Upper lobe of right lung (tissue), 1 donor: Measurements from ENCODE around the gene DCAF12L1. TPM values are rescaled to one million over a fixed set of nuclear protein-coding genes. Genes with fewer than 3 reads are reported as not detected.

Source experiments
- ATAC-seq: fragments of 200-7000 bp; cut with Tn5 transposase; one replicate; pipeline ENCODE4 v1.9.1; 2020; ENCODE audit warnings: mild to moderate bottlenecking, moderate library complexity
- DNase-seq: peaks from one replicate; pipeline ENCODE4 v3.0.0-alpha.2; 2020
- H3K27ac ChIP-seq: fragments of 200-600 bp; one replicate; pipeline ENCODE4 v1.8.0; 2022
- H3K27me3 ChIP-seq: fragments of 200-600 bp; one replicate; pipeline ENCODE4 v1.8.0; 2022; ENCODE audit warnings: mild to moderate bottlenecking
- H3K36me3 ChIP-seq: fragments of 200-600 bp; one replicate; pipeline ENCODE4 v1.8.0; 2022
- H3K4me1 ChIP-seq: fragments of 200-600 bp; one replicate; pipeline ENCODE4 v1.8.0; 2022
- H3K4me3 ChIP-seq: fragments of 200-600 bp; one replicate; pipeline ENCODE4 v1.8.0; 2022; ENCODE audit warnings: mild to moderate bottlenecking
- H3K9me3 ChIP-seq: fragments of 200-600 bp; one replicate; pipeline ENCODE4 v1.8.0; 2022
- intact Hi-C: fragments of 100-400 bp; cut with DNase I; formaldehyde crosslinking; loops from one replicate; pipeline ENCODE4 v1.11.0; 2022
- long read RNA-seq: library from polyadenylated mRNA; unstranded; transcript quantifications from one replicate; pipeline ENCODE4 v2.0.0, GENCODE V29; 2021
- total RNA-seq: library from RNA; stranded (reverse); fragmentation: NEBNext Ultra II Directional; extraction: Animal tissue kit (Norgen Biotek cat#: 25700); gene quantifications from one replicate; pipeline ENCODE4 v1.2.1, GENCODE V29; 2021
- TF ChIP-seq, protein P1 (sequence below): fragments of 200-600 bp; IDR thresholded peaks from one replicate; pipeline ENCODE4 v1.8.0; 2022; ENCODE audit warnings: antibody characterized with exemption
- donor health status: DM: no; HTN: yes; CAD: no; lungs with severe emphysema.

Gene DCAF12L1
- not detected for total RNA-seq
- long read RNA-seq: 0 reads

DNA sequence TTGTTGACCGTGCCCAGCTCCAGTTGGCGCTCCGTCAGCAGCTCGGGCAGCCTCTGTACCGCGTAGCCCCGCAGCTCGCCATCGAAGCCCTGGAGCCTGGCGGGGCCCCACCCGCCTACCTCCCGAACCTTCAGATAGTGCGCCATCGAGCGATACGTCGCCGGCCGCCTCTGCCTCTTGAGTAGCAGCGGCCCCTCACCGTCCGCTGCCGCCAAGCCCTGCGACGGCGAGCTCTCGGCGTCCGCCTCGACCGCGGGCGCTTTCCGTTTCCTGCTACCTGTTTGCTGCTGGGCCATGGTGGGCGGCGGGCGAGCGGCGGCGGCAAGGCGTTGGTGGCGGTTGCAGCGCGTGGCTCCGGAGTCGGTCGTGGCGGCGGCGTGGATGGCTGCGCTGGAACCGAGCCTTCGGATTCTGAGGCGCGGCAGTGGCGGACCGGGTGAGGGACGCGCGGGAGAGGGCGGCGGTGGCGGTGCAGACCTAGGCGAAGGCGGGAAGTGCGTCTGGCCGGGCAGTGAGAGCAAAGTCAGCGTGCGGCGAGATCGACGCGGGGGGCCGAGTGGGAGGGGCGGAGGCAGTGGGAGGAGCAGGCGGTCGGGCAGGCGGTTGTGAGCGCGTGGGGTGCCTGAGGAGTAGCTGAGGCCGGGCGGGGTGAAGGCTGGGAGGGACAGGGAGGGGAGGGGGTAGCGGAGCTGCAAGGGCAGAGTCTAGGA lies at the start of gene DCAF12L1:
TSS of gene DCAF12L1 (minus strand) at position 502 of the 710 bp plus-strand sequence. CDS start at position 296, 206 bp downstream.
- Histone ChIP-seq H3K27me3 (no peaks in the 10 kb centered on the region), H3K4me1 (no peaks in the 10 kb centered on the region), H3K9me3 (no peaks in the 10 kb centered on the region), H3K27ac (no peak within 1 kb of the TSS), H3K36me3 (no peaks in the 10 kb centered on the region), H3K4me3 (no peak within 1 kb of the TSS)
- TF ChIP-seq, protein P1, sequence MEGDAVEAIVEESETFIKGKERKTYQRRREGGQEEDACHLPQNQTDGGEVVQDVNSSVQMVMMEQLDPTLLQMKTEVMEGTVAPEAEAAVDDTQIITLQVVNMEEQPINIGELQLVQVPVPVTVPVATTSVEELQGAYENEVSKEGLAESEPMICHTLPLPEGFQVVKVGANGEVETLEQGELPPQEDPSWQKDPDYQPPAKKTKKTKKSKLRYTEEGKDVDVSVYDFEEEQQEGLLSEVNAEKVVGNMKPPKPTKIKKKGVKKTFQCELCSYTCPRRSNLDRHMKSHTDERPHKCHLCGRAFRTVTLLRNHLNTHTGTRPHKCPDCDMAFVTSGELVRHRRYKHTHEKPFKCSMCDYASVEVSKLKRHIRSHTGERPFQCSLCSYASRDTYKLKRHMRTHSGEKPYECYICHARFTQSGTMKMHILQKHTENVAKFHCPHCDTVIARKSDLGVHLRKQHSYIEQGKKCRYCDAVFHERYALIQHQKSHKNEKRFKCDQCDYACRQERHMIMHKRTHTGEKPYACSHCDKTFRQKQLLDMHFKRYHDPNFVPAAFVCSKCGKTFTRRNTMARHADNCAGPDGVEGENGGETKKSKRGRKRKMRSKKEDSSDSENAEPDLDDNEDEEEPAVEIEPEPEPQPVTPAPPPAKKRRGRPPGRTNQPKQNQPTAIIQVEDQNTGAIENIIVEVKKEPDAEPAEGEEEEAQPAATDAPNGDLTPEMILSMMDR: no peak
- DNase-seq (no peak), ATAC-seq (no peak)
- intact Hi-C loops: no loop called here

DNA sequence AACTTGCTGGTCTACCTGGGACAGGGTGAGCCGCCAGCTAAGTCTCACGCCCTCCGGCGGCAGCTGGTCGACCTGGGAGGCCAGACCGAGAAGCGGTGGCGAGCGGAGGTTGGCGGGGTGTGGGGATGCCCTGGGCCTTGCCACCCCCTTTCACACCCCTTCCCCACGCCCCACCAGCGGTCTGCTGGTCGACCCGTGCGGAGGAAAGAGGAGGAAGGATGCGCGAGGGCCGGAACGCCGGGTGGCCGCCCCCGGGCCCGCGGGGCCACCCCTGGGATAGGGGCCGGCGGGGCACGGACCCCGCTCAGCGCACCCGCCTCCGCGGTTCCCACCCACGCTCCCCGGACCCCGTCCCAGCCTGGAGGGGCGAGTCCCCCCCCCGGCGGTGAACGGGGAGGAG lies 28.3 kb upstream of the DCAF12L1 start:
- no peaks in the 10 kb centered on the region for H3K4me1 ChIP-seq
- H3K9me3 ChIP-seq: no peaks in the 10 kb centered on the region
- ATAC-seq (no peak), DNase-seq (no peak)
- H3K4me3 ChIP-seq: no peak overlapping the region
- TF ChIP-seq, protein P1: no peak
- intact Hi-C loops: no loop called here
- H3K36me3 ChIP-seq: no peaks in the 10 kb centered on the region
- H3K27ac ChIP-seq: no peak overlapping the region
- no peaks in the 10 kb centered on the region for H3K27me3 ChIP-seq

DNA sequence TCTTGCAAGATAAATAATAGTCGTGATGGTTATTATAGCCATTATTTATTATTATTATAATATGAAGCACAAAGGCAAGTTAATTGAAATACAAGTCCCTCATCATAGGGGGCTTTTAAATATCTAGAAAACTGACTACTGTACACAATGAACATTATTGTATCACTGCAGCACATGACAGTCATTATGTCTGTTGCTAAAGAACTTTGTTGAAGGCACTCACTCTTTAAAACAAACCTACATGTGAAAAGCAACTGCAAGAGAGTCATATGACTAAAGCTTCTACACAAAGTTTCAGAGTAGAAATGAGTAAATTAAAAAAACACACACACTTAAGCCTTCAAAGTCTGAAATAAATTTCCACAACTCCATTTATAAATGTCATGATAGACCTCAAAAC lies 23.3 kb upstream of the DCAF12L1 start:
- Histone ChIP-seq H3K36me3 (no peaks in the 10 kb centered on the region), H3K4me3 (no peak overlapping the region), H3K9me3 (no peaks in the 10 kb centered on the region), H3K27ac (no peak overlapping the region), H3K4me1 (no peaks in the 10 kb centered on the region), H3K27me3 (no peaks in the 10 kb centered on the region)
- ATAC-seq (no peak), DNase-seq (no peak)
- TF ChIP-seq, protein P1: no peak
- intact Hi-C loops: no loop called here

DNA sequence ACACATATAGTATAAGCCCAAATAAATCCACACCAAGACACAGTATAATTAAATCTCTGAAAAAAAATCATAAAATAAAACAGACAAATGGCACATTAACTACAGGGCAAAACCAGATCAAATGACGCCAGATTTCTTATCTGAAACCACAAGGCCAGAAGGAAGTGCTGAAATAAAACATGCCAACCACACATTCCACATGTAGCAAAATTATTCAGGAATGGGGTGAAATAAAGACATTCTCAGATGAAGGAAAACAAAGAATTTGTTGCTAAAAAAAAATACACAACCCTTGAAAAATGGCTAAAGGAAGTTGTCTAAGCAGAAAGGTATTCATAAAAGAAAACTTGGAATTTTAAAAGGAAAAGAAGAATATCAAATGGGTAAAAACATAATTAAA lies 4.5 kb upstream of the DCAF12L1 start:
- Histone ChIP-seq H3K4me1 (no peaks in the 10 kb centered on the region), H3K27ac (no peak overlapping the region), H3K27me3 (no peaks in the 10 kb centered on the region), H3K9me3 (no peaks in the 10 kb centered on the region), H3K36me3 (no peaks in the 10 kb centered on the region), H3K4me3 (no peak overlapping the region)
- intact Hi-C loops: no loop called here
- TF ChIP-seq, protein P1: no peak
- ATAC-seq: no peak
- no peak for DNase-seq

DNA sequence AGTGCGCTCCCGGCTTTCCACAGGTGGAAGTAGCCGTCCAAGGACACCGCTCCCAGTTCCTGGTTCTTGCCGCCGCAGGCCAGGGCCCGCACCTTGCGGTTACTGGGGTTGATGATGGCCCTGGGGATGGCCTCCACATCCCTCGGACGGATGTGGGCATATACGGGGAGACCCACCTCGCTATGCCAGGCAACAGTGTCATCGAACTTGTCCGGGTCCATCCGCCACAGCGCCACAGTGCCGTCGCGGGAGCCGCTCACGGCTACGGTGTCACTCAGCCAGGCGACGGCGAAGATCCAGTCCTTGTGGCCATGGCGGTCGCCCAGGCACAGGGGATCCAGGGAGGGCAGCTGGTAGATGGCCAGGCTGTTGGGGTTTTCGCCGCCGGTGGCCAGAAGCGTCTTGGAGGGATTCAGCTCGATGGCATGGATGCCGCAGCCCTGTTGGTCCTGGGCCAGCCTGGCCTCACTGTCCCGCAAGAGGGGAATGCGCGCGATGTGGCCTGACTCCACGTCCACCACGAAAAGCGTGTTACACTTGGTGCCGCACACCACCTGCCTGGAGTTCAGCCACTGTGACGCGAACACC lies 795 bp downstream of the DCAF12L1 start:
- Histone ChIP-seq H3K27me3 (no peaks in the 10 kb centered on the region), H3K36me3 (no peaks in the 10 kb centered on the region), H3K4me3 (no peak overlapping the region), H3K4me1 (no peaks in the 10 kb centered on the region), H3K27ac (no peak overlapping the region), H3K9me3 (no peaks in the 10 kb centered on the region)
- TF ChIP-seq, protein P1: no peak
- ATAC-seq (no peak), DNase-seq (no peak)
- intact Hi-C loops: no loop called here
